Suprapubic skin (tissue), 3 donors: ENCODE results near the gene MCC.

ENCODE experiments used
- CTCF ChIP-seq, 2 donors: fragments of 200-600 bp in 1 of 2; fragments of 450-650 bp in 1 of 2; sonication (generic) in 1 of 2; IDR thresholded peaks; one replicate each; pipeline ENCODE4 v1.5.1; 2016 to 2019; ENCODE audit warnings: antibody characterized with exemption in 2 of 2, mild to moderate bottlenecking in 1 of 2, moderate library complexity in 1 of 2
- POLR2AphosphoS5 ChIP-seq, 3 donors: sonication (generic); formaldehyde crosslinking; IDR thresholded peaks; one replicate each; pipeline ENCODE4 v1.6.1; 2017; ENCODE audit warnings: antibody characterized with exemption in 3 of 3

- no peak for TF ChIP-seq CTCF (IDR thresholded peaks at IDR 0.05)
- no peak for TF ChIP-seq POLR2AphosphoS5 (IDR thresholded peaks at IDR 0.05)
Measured at GRCh38 chr5:113176734-113177133, 311.5 kb downstream of the MCC start.
